Measurements from ENCODE around the gene AGGF1. TPM values are rescaled to one million over a fixed set of nuclear protein-coding genes. Genes with fewer than 3 reads are reported as not detected.
"Not testable (repeated sequence)": the region's sequence is repeated elsewhere in the genome, so short reads cannot be mapped to it uniquely, and the experiment has no call there.

AGGF1 gene
- total RNA-seq, 1 donor from 2014 or later: 18.1 TPM

DNA sequence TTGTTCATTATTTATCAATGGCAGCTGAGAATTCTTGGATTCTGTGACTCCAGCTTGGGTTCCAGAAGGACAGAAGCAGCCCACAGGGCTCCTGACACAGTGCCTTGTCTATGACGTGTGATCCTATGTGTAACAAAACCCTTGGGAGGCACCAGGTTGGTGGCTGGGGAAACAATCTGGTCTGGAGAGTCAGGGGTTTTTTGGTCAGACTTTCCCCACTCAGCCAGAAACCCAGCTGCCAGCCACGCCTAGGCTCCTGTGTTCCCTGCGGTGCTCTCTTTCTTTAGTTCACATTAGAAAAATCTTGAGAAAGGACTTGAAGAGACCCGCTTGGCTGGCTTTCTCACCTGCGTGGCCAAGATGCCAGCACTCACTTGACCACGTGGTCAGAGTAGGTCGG is 72.3 kb downstream of the AGGF1 start:
- H3K36me3 Mint-ChIP-seq (ENCODE audit: low read depth, unreplicated experiment): peaks cover 9% of the 10 kb centered on the region
- no peaks in the 10 kb centered on the region for H3K4me1 Mint-ChIP-seq (ENCODE audit: unreplicated experiment)
- no peak for DNase-seq (ENCODE audit: low spot score)
- no peak overlapping the region for H3K27ac Mint-ChIP-seq (ENCODE audit: unreplicated experiment)
- no peaks in the 10 kb centered on the region for H3K9me3 Mint-ChIP-seq (ENCODE audit: unreplicated experiment)
- TF ChIP-seq, protein P1, sequence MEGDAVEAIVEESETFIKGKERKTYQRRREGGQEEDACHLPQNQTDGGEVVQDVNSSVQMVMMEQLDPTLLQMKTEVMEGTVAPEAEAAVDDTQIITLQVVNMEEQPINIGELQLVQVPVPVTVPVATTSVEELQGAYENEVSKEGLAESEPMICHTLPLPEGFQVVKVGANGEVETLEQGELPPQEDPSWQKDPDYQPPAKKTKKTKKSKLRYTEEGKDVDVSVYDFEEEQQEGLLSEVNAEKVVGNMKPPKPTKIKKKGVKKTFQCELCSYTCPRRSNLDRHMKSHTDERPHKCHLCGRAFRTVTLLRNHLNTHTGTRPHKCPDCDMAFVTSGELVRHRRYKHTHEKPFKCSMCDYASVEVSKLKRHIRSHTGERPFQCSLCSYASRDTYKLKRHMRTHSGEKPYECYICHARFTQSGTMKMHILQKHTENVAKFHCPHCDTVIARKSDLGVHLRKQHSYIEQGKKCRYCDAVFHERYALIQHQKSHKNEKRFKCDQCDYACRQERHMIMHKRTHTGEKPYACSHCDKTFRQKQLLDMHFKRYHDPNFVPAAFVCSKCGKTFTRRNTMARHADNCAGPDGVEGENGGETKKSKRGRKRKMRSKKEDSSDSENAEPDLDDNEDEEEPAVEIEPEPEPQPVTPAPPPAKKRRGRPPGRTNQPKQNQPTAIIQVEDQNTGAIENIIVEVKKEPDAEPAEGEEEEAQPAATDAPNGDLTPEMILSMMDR (IDR thresholded peaks at IDR 0.05; ENCODE audit: unreplicated experiment): no peak
- no peaks in the 10 kb centered on the region for H3K27me3 Mint-ChIP-seq (ENCODE audit: unreplicated experiment)
- H3K4me3 Mint-ChIP-seq (ENCODE audit: unreplicated experiment): no peak overlapping the region

DNA sequence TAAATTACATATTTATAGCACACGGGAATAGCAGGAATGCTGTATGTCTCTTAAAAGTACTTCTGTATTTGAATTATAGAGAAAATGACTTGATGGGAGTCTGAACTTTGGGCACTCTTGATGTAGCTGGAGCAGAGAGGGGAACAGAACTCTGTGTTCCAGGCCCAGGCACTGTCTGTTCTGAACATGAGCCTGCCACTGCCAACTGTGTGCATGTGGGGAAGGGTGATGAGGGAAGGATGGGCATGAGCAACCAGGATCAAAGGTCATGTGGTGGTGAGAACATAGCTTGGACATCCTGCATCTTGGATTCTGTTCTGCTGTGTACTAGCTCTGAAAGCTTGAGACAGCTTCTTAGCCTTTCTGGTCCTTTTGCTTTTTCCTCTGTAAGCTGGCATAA is 73.3 kb downstream of the AGGF1 start:
- H3K27me3 Mint-ChIP-seq (ENCODE audit: unreplicated experiment): no peaks in the 10 kb centered on the region
- peaks cover 9% of the 10 kb centered on the region for H3K36me3 Mint-ChIP-seq (ENCODE audit: low read depth, unreplicated experiment)
- H3K27ac Mint-ChIP-seq (ENCODE audit: unreplicated experiment): no peak overlapping the region
- no peak for DNase-seq (ENCODE audit: low spot score)
- H3K4me3 Mint-ChIP-seq (ENCODE audit: unreplicated experiment): no peak overlapping the region
- H3K4me1 Mint-ChIP-seq (ENCODE audit: unreplicated experiment): no peaks in the 10 kb centered on the region
- no peaks in the 10 kb centered on the region for H3K9me3 Mint-ChIP-seq (ENCODE audit: unreplicated experiment)
- TF ChIP-seq, protein P1 (IDR thresholded peaks at IDR 0.05; ENCODE audit: unreplicated experiment): no peak

DNA sequence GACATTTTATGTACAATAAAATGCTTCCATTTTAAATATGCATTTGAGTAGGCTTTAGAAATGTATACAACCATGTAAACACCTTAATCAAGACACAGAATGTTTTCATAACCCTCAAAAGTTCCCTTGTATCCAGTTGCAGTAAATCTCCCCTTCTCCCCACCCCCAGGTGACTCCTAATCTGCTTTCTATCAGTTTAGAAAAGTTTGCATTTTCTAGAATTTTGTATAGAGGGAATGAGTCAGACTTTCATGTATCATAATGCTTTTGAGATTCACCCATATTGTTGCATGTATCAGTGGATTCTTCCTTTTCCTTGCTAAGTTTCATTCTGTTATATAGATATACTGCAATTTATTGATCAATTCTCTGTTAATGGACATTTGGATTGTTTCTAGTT is 74.6 kb downstream of the AGGF1 start:
- Mint-ChIP-seq H3K27ac (ENCODE audit: unreplicated experiment) (no peak overlapping the region), H3K27me3 (ENCODE audit: unreplicated experiment) (no peaks in the 10 kb centered on the region), H3K9me3 (ENCODE audit: unreplicated experiment) (no peaks in the 10 kb centered on the region), H3K4me3 (ENCODE audit: unreplicated experiment) (no peak overlapping the region), H3K36me3 (ENCODE audit: low read depth, unreplicated experiment) (peaks cover 6% of the 10 kb centered on the region), H3K4me1 (ENCODE audit: unreplicated experiment) (no peaks in the 10 kb centered on the region)
- DNase-seq (ENCODE audit: low spot score): no peak
- TF ChIP-seq, protein P1 (IDR thresholded peaks at IDR 0.05; ENCODE audit: unreplicated experiment): no peak

DNA sequence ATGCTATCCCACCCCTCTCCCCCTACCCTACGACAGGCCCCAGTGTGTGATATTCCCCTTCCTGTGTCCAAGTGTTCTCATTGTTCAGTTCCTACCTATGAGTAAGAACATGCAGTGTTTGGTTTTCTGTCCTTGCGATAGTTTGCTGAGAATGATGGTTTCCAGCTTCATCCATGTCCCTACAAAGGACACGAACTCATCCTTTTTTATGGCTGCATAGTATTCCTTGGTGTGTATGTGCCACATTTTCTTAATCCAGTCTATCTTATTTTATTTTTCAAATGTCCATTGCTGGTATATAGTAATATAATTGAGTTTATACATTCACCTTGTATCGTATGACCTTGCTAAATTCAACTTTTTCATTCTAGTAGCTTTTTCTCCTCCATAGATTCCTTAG is 76.8 kb downstream of the AGGF1 start:
- H3K9me3 Mint-ChIP-seq (ENCODE audit: unreplicated experiment): not testable (repeated sequence)

More for the DNA sequence above, 76.8 kb downstream of the AGGF1 start:
- H3K4me1 Mint-ChIP-seq (ENCODE audit: unreplicated experiment); H3K27ac Mint-ChIP-seq (ENCODE audit: unreplicated experiment); H3K4me3 Mint-ChIP-seq (ENCODE audit: unreplicated experiment); H3K36me3 Mint-ChIP-seq (ENCODE audit: low read depth, unreplicated experiment); H3K27me3 Mint-ChIP-seq (ENCODE audit: unreplicated experiment); DNase-seq (ENCODE audit: low spot score): not testable (repeated sequence)

Other genes with a start within 250 kb of the AGGF1 start
- 141 TPM for gene F2RL1, start 211.4 kb upstream of the AGGF1 start, total RNA-seq (ENCODE audit: unreplicated experiment)
- gene S100Z, start 180.4 kb upstream of the AGGF1 start, total RNA-seq (ENCODE audit: unreplicated experiment): 0.38 TPM
- 108 TPM for gene CRHBP, start 77.4 kb upstream of the AGGF1 start, total RNA-seq (ENCODE audit: unreplicated experiment)
- gene ZBED3, start 56.9 kb downstream of the AGGF1 start, total RNA-seq (ENCODE audit: unreplicated experiment): 13.0 TPM
- 7.8 TPM for gene PDE8B, start 180.3 kb downstream of the AGGF1 start, total RNA-seq (ENCODE audit: unreplicated experiment)

Measured in endothelial cell (in vitro differentiated cells).